ENCODE measurements around the gene RYR3.

RYR3 gene

GRCh38 chr15:33823119-33823518 lies 512.4 kb downstream of the RYR3 start:
- DNase-seq (ENCODE audit: low read depth, low spot score), result no peak

- no peak for DNase-seq (ENCODE audit: low read depth, low spot score)
These were observed 514.7 kb downstream of the RYR3 start for GRCh38 chr15:33825453-33825852.

GRCh38 chr15:33826201-33826600 lies 515.4 kb downstream of the RYR3 start:
- DNase-seq (ENCODE audit: low read depth, low spot score), result no peak

GRCh38 chr15:33830351-33830750 lies 519.6 kb downstream of the RYR3 start:
- no peak for DNase-seq (ENCODE audit: low read depth, low spot score)

GRCh38 chr15:33831646-33832045 lies 520.9 kb downstream of the RYR3 start:
- DNase-seq (ENCODE audit: low read depth, low spot score), result no peak

- DNase-seq (ENCODE audit: low read depth, low spot score), result no peak
These were observed 524.4 kb downstream of the RYR3 start for GRCh38 chr15:33834892-33835743.

- DNase-seq (ENCODE audit: low read depth, low spot score), result no peak
These were observed 526.5 kb downstream of the RYR3 start for GRCh38 chr15:33837294-33837693.

- DNase-seq (ENCODE audit: low read depth, low spot score), result no peak
These were observed 528.8 kb downstream of the RYR3 start for GRCh38 chr15:33839540-33839939.

- DNase-seq (ENCODE audit: low read depth, low spot score), result no peak
These were observed 529.8 kb downstream of the RYR3 start for GRCh38 chr15:33840615-33841014.

- no peak for DNase-seq (ENCODE audit: low read depth, low spot score)
These were observed 533.4 kb downstream of the RYR3 start for GRCh38 chr15:33844186-33844585.

GRCh38 chr15:33844597-33844996 lies 533.8 kb downstream of the RYR3 start:
- DNase-seq (ENCODE audit: low read depth, low spot score), result no peak

GRCh38 chr15:33846142-33846541 lies 535.4 kb downstream of the RYR3 start:
- DNase-seq (ENCODE audit: low read depth, low spot score), result no peak

- DNase-seq (ENCODE audit: low read depth, low spot score), result no peak
These were observed 536.1 kb downstream of the RYR3 start for GRCh38 chr15:33846862-33847261.

GRCh38 chr15:33848011-33848410 lies 537.2 kb downstream of the RYR3 start:
- DNase-seq (ENCODE audit: low read depth, low spot score), result no peak

GRCh38 chr15:33851079-33851478 lies 540.3 kb downstream of the RYR3 start:
- DNase-seq (ENCODE audit: low read depth, low spot score), result no peak

- no peak for DNase-seq (ENCODE audit: low read depth, low spot score)
These were observed 541.3 kb downstream of the RYR3 start for GRCh38 chr15:33852094-33852493.

GRCh38 chr15:33852570-33852969 lies 541.8 kb downstream of the RYR3 start:
- DNase-seq (ENCODE audit: low read depth, low spot score), result no peak

- DNase-seq (ENCODE audit: low read depth, low spot score), result no peak
These were observed 547.0 kb downstream of the RYR3 start for GRCh38 chr15:33857726-33858125.

GRCh38 chr15:33858836-33859235 lies 548.1 kb downstream of the RYR3 start:
- no peak for DNase-seq (ENCODE audit: low read depth, low spot score)

GRCh38 chr15:33859992-33860545 lies 549.3 kb downstream of the RYR3 start:
- DNase-seq (ENCODE audit: low read depth, low spot score), result no peak

GRCh38 chr15:33860754-33861153 lies 550.0 kb downstream of the RYR3 start:
- no peak for DNase-seq (ENCODE audit: low read depth, low spot score)

- no peak for DNase-seq (ENCODE audit: low read depth, low spot score)
These were observed 553.8 kb downstream of the RYR3 start for GRCh38 chr15:33864360-33865075.

GRCh38 chr15:33865416-33865815 lies 554.6 kb downstream of the RYR3 start:
- DNase-seq (ENCODE audit: low read depth, low spot score), result no peak

All from smooth muscle cell of the brain vasculature (primary cell).